Stimulated activated CD4-positive, alpha-beta T cell treated with anti-CD3 and anti-CD28 coated beads, Interleukin-12 subunit alpha, Interleukin-12 subunit beta, amount 100 ng/mL, for 24 hours (primary cell): Measurements from ENCODE around the gene ECSCR.
"Not testable (repeated sequence)": the region's sequence is repeated elsewhere in the genome, so short reads cannot be mapped to it uniquely, and the experiment has no call there.

Experiments used
- DNase-seq, 2 experiments: peaks; one replicate each; pipeline ENCODE4 v3.0.0-alpha.2; 2020; ENCODE audit warnings: low read depth in 2 of 2

The ECSCR gene

GRCh38 chr5:139413963-139414362, 48.6 kb downstream of the ECSCR start:
- DNase-seq, result no peak

- DNase-seq, result no peak
Measured at GRCh38 chr5:139413153-139413552, 49.4 kb downstream of the ECSCR start.

- no peak for DNase-seq
Measured at GRCh38 chr5:139410993-139411828, 51.3 kb downstream of the ECSCR start.

- no peak for DNase-seq
Measured at GRCh38 chr5:139410121-139410992, 52.2 kb downstream of the ECSCR start.

GRCh38 chr5:139409116-139409515, 53.4 kb downstream of the ECSCR start:
- DNase-seq, result not testable (repeated sequence)

- DNase-seq, result no peak
Measured at GRCh38 chr5:139408191-139408590, 54.4 kb downstream of the ECSCR start.

GRCh38 chr5:139407517-139407916, 55.0 kb downstream of the ECSCR start:
- DNase-seq, result no peak

- no peak for DNase-seq
Measured at GRCh38 chr5:139406963-139407362, 55.6 kb downstream of the ECSCR start.

- no peak for DNase-seq
Measured at GRCh38 chr5:139404484-139404840, 58.1 kb downstream of the ECSCR start.

GRCh38 chr5:139403787-139404483, 58.6 kb downstream of the ECSCR start, which contains the start of gene SPATA24:
Gene SPATA24 (minus strand): TSS chr5:139404089. CDS start chr5:139404060, 29 bp downstream.
- DNase-seq, result peak; percentile 96 to 98

- no peak for DNase-seq
Measured at GRCh38 chr5:139403418-139403786, 59.1 kb downstream of the ECSCR start.

GRCh38 chr5:139402561-139403158, 59.9 kb downstream of the ECSCR start:
- DNase-seq, result no peak

GRCh38 chr5:139401546-139401945, 61.0 kb downstream of the ECSCR start:
- DNase-seq, result no peak

GRCh38 chr5:139399501-139400121, 62.9 kb downstream of the ECSCR start:
- DNase-seq, result no peak
